SU-DHL-6 (cell line): ENCODE data around the gene TMEM203.

Source experiments
- CTCF ChIP-seq: fragments of 200-600 bp; sonication (generic); IDR thresholded peaks from one replicate; pipeline ENCODE4 v1.5.1; 2017; ENCODE audit warnings: antibody characterized with exemption, mild to moderate bottlenecking, low read length, moderate library complexity; ENCODE audit not compliant: insufficient read depth, poor library complexity, severe bottlenecking
- EZH2phosphoT487 ChIP-seq: fragments of 200-600 bp; sonication (generic), shearing (Covaris generic); conservative IDR thresholded peaks from 2 replicates; pipeline ENCODE4 v1.6.1; 2018; ENCODE audit warnings: mild to moderate bottlenecking, antibody characterized with exemption, low read length, moderate library complexity, mixed read lengths

GRCh38 chr9:137236238-137236935 is 30.9 kb upstream of the TMEM203 start:
- peak; percentile 99 for TF ChIP-seq CTCF
- TF ChIP-seq EZH2phosphoT487 = no peak
